Prostate gland (tissue), 2 donors: ENCODE results near the gene DAO. TPM values are rescaled to one million over a fixed set of nuclear protein-coding genes. Genes with fewer than 3 reads are reported as not detected.

Experiments
- DNase-seq: peaks from one replicate; pipeline ENCODE4 v3.0.0-alpha.2; 2019; ENCODE audit warnings: low spot score
- H3K27ac ChIP-seq, 2 donors: fragments of 200-600 bp; sonication (generic); 2 replicates each; pipeline ENCODE4 v1.5.1; 2017 to 2019
- H3K27me3 ChIP-seq: fragments of 200-600 bp; sonication (generic); replicated peaks from 2 replicates; pipeline ENCODE4 v1.5.1; 2019; ENCODE audit not compliant: insufficient read depth
- H3K36me3 ChIP-seq, 2 donors: fragments of 200-600 bp; sonication (generic); 1 replicate in 1 of 2; 2 replicates in 1 of 2; pipeline versions ENCODE4 v1.5.1 to v1.8.1; 2017 to 2019
- H3K4me1 ChIP-seq: fragments of 200-600 bp; sonication (generic); replicated peaks from 2 replicates; pipeline ENCODE4 v1.5.1; 2019
- H3K4me3 ChIP-seq, 2 donors: fragments of 200-600 bp; sonication (generic); 2 replicates each; pipeline ENCODE4 v1.5.1; 2017 to 2019
- H3K9me3 ChIP-seq: fragments of 200-600 bp; sonication (generic); 2 replicates; pipeline ENCODE4 v1.5.1; 2017
- POLR2A ChIP-seq: fragments of 450-650 bp; IDR thresholded peaks from one replicate; pipeline ENCODE4 v1.6.1; 2016; ENCODE audit warnings: antibody characterized with exemption, mild to moderate bottlenecking
- POLR2AphosphoS5 ChIP-seq: sonication (generic); formaldehyde crosslinking; IDR thresholded peaks from one replicate; pipeline ENCODE4 v1.6.1; 2017; ENCODE audit warnings: antibody characterized with exemption
- WGBS: methylation state at CpG from one replicate; pipeline ENCODE4 v1.1.5; 2018; 5-methylcytosine and 5-hydroxymethylcytosine counted together
- intact Hi-C: fragments of 100-400 bp; cut with DNase I; formaldehyde crosslinking; loops from one replicate; pipeline ENCODE4 v1.14.2; 2022
- total RNA-seq, 2 donors: library from RNA; depleted of rRNA; stranded (reverse); fragments of >200 nt; gene quantifications; one replicate each; pipeline ENCODE4 v1.1.0, GENCODE V29; 2016
- TF ChIP-seq, protein P1 (sequence below), 4 experiments: fragments of 200-600 bp in 2 of 4; fragments of 450-650 bp in 2 of 4; sonication (generic) in 2 of 4; IDR thresholded peaks; 1 replicate in 3 of 4; 2 replicates in 1 of 4; pipeline ENCODE4 v1.5.1; 2016 to 2019; ENCODE audit warnings: antibody characterized with exemption in 4 of 4, mild to moderate bottlenecking in 2 of 4, moderate library complexity in 2 of 4

DAO gene
- total RNA-seq, 2 donors from 2014 or later: not detected

DNA sequence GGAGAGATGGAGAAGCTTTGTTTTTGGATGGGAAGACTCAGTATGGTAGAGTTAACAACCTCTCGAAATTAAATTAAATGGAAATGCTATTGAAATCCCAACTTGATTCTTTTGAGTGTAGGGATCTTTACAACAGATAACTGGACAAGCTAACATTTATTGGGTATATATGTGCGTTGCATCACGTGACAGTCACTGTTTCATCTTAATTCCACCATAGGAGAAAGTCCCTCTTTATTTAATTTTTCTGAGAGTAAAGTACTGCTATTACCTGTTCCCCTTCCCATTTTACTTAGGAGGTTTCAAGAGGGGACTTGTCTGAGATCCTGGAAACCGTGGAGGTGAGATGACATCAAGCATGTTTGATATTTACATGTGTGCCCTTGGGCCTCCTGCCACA is 11.1 kb upstream of the DAO start:
- Histone ChIP-seq H3K4me1 (no peaks in the 10 kb centered on the region), H3K9me3 (no peaks in the 10 kb centered on the region), H3K4me3 (no peak overlapping the region), H3K27ac (no peak overlapping the region), H3K36me3 (no peaks in the 10 kb centered on the region), H3K27me3 (no peaks in the 10 kb centered on the region)
- intact Hi-C loops: no loop called here
- 75% methylated on average over 4 of the region's 4 CpGs for WGBS
- DNase-seq: no peak
- TF ChIP-seq, protein P1, sequence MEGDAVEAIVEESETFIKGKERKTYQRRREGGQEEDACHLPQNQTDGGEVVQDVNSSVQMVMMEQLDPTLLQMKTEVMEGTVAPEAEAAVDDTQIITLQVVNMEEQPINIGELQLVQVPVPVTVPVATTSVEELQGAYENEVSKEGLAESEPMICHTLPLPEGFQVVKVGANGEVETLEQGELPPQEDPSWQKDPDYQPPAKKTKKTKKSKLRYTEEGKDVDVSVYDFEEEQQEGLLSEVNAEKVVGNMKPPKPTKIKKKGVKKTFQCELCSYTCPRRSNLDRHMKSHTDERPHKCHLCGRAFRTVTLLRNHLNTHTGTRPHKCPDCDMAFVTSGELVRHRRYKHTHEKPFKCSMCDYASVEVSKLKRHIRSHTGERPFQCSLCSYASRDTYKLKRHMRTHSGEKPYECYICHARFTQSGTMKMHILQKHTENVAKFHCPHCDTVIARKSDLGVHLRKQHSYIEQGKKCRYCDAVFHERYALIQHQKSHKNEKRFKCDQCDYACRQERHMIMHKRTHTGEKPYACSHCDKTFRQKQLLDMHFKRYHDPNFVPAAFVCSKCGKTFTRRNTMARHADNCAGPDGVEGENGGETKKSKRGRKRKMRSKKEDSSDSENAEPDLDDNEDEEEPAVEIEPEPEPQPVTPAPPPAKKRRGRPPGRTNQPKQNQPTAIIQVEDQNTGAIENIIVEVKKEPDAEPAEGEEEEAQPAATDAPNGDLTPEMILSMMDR (IDR thresholded peaks at IDR 0.05): no peak
- TF ChIP-seq POLR2A (no peak), POLR2AphosphoS5 (no peak)

GRCh38 chr12:108875280-108875679 is 4.6 kb upstream of the DAO start:
- no peaks in the 10 kb centered on the region for H3K27me3 ChIP-seq
- TF ChIP-seq POLR2A: no peak
- no peak for TF ChIP-seq POLR2AphosphoS5
- TF ChIP-seq, protein P1 (IDR thresholded peaks at IDR 0.05): no peak
- 27% methylated on average over 1 of the region's 1 CpG for WGBS
- DNase-seq: no peak
- H3K27ac ChIP-seq: no peak overlapping the region
- intact Hi-C loops: no loop called here
- H3K36me3 ChIP-seq: no peaks in the 10 kb centered on the region
- no peaks in the 10 kb centered on the region for H3K4me1 ChIP-seq
- no peaks in the 10 kb centered on the region for H3K9me3 ChIP-seq
- no peak overlapping the region for H3K4me3 ChIP-seq

DNA sequence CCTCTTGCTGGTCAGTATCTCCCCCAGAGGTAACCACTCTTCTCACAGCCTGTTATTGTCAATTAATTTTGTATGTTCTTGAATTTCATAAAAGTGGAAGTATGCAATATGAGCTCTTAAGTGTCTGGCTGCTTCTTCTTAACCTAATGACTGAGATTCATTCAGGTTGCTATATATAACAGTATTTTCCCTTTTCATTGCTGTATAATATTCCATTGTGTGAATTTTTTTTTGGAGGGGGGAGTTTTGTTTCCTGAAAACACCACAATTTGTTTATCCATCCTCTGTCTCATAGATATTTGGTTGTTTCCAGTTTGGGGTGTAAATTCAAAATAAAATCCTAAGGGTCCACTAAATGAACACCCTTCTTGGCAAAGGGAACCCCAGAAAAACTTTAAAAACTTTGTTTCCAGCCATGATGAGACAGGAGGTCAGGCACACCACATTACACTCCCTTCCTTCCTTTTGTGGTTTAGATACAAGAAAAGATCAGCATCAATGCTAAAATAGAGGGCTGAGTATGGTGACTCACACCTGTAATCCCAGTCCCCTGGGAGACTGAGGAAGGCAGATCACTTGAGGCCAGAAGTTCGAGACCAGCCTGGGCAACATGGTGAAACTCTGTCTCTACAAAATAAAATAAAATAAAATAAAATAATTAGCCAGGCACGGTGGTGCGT is 4.1 kb upstream of the DAO start:
- H3K9me3 ChIP-seq: no peaks in the 10 kb centered on the region
- WGBS: 81% methylated on average over 3 of the region's 3 CpGs
- TF ChIP-seq, protein P1 (IDR thresholded peaks at IDR 0.05): no peak
- TF ChIP-seq POLR2A (no peak), POLR2AphosphoS5 (no peak)
- no peak overlapping the region for H3K27ac ChIP-seq
- no peak for DNase-seq
- no peaks in the 10 kb centered on the region for H3K36me3 ChIP-seq
- intact Hi-C loops: no loop called here
- H3K4me1 ChIP-seq: no peaks in the 10 kb centered on the region
- H3K4me3 ChIP-seq: no peak overlapping the region
- H3K27me3 ChIP-seq: no peaks in the 10 kb centered on the region

DNA sequence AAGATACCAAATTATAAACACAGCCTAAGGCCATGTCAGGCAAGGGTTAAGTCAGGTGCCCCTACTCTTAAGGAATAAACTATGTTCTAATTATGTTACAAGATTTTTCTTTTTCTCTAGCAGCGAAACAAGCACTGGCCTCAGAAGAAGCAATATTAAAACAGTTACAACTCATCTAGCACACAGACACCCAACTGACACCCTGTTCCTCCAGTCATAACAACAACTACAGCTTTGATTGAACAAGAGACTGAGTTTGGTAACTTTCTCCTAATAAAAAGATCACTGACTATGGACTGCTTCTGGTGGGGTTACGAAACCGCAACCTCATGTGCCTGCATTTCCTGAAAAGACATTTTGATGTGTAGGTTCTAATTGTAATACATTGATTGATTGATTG is 3.3 kb upstream of the DAO start:
- H3K27me3 ChIP-seq: no peaks in the 10 kb centered on the region
- intact Hi-C loops: no loop called here
- TF ChIP-seq, protein P1 (IDR thresholded peaks at IDR 0.05): no peak
- no peak for TF ChIP-seq POLR2A
- TF ChIP-seq POLR2AphosphoS5: no peak
- WGBS: 81% methylated on average over 3 of the region's 3 CpGs
- no peaks in the 10 kb centered on the region for H3K36me3 ChIP-seq
- H3K9me3 ChIP-seq: no peaks in the 10 kb centered on the region
- no peaks in the 10 kb centered on the region for H3K4me1 ChIP-seq
- H3K4me3 ChIP-seq: no peak overlapping the region
- no peak for DNase-seq
- no peak overlapping the region for H3K27ac ChIP-seq

GRCh38 chr12:108881953-108882352 is 2.1 kb downstream of the DAO start:
- WGBS: 32% methylated on average over 3 of the region's 3 CpGs
- intact Hi-C loops: no loop called here

More at GRCh38 chr12:108881953-108882352, 2.1 kb downstream of the DAO start:
- Histone ChIP-seq H3K4me3 (no peak overlapping the region), H3K36me3 (no peaks in the 10 kb centered on the region), H3K27ac (no peak overlapping the region), H3K4me1 (no peaks in the 10 kb centered on the region), H3K9me3 (no peaks in the 10 kb centered on the region), H3K27me3 (no peaks in the 10 kb centered on the region)
- TF ChIP-seq POLR2AphosphoS5 (no peak), POLR2A (no peak)
- TF ChIP-seq, protein P1 (IDR thresholded peaks at IDR 0.05): no peak
- DNase-seq: no peak
